DND-41 (cell line): ENCODE results near the gene PFKFB3.

ENCODE experiments used
- CTCF ChIP-seq: IDR thresholded peaks from 2 replicates; pipeline ENCODE4 v1.5.1; 2012; ENCODE audit warnings: borderline replicate concordance, low read length, moderate library complexity, mild to moderate bottlenecking; ENCODE audit not compliant: poor library complexity, severe bottlenecking; ENCODE audit errors: extremely low read depth
- EZH2 ChIP-seq: IDR thresholded peaks from 3 replicates; pipeline ENCODE4 v1.6.1; 2012; ENCODE audit warnings: borderline replicate concordance, low read depth, mild to moderate bottlenecking, moderate library complexity, low read length, inconsistent platforms; ENCODE audit not compliant: severe bottlenecking

GRCh38 chr10:6198171-6198570 lies 4.6 kb upstream of the PFKFB3 start:
- TF ChIP-seq CTCF (no peak), EZH2 (no peak)
